AG20443 (cell line): ENCODE data around the gene EPB41L2.

ENCODE experiments used
- DNase-seq: peaks from one replicate; pipeline ENCODE4 v3.0.0; 2012; ENCODE audit warnings: low spot score, mixed read lengths

The EPB41L2 gene

DNA sequence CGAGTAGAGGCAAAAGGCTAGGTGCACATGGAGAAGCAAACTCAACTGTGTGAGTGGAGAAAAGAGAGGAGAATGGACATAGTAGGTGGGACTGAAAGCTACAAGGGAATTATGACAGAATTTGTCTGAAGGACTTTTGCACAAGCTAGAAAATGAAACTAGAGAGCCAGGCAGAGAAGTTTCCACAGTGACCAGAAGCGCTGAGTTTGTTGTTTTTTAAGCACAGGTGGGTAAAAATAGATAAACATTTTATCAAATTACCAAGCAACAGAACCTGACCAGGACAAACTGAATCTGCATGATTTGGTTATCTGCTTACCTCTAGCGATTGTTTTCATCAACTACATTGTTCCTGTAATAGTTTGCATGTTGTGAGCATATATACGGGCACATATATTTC is 197.3 kb downstream of the EPB41L2 start:
- no peak for DNase-seq

DNA sequence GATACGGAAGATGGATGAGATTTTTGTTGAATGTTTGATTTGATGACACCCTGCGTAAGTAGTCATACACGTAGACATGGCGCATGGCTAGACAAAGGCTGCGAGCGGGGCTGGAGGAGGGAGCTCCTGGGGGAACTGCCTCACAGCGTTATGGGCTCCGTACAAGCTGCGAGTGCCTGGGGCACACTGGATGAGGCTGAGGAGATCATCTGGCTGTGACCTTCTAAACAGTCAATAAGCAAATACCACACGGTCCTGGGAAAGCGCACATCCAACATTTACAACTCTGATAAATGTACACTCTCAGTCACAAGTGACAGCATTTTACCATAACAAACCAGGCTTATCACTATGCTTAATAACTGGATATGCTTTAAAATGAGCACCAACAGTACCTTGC is 198.7 kb downstream of the EPB41L2 start:
- DNase-seq: no peak

DNA sequence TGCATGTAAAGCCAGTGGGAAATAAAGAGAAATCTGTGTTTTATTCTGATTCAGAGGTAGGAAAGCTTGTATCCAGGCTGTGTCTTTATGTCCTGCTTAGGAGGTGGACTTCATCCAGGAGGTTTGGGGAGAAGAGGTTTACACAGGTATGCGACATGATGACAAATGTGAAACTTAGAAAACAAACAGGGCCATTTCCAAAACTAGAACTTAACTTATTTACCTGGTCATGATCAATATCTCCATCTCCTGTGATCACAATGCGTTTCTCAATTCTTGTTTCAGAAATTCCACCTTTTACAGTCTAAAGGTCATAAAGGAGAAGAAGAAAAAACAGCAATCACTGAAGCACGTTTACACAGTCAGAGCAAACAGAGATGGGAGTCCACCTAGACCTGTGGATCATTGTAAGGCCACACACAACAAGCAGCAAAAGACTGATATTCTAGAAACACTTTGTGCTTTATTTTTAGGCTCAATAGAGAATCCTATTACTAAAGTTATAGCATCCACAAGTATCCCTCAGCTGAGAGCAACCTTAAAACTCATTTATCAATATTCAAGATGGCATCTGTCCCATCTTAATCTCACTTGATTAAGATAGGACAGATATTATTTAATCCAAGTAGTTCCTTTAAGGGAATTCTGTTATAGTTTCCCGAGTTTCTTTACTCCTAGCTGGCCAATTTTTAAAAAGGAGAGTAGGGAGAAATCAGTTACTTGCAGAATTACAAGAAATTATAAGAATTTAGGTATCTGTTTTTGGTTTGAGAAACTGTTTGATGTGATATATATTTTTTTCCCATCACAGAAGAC is 199.4 kb downstream of the EPB41L2 start:
- DNase-seq: no peak

DNA sequence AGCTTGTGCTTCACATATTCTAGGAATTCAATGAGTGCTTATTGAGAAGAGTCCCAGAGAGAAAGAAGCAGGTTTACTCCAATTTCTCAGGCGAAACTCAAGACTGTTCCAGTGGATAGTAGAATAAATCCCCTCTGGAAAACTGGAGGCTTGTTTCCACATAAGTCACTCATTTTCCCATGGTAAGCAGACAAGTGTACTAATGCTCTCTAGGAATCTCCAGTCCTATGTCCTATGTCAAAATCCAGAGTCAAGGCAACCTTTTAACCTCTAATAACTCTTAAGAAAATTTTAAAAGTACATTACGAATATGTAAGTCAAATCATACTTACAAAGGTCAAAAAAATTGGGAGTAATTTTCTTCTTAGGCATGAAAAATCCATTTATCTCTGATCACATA is 200.7 kb downstream of the EPB41L2 start:
- no peak for DNase-seq

DNA sequence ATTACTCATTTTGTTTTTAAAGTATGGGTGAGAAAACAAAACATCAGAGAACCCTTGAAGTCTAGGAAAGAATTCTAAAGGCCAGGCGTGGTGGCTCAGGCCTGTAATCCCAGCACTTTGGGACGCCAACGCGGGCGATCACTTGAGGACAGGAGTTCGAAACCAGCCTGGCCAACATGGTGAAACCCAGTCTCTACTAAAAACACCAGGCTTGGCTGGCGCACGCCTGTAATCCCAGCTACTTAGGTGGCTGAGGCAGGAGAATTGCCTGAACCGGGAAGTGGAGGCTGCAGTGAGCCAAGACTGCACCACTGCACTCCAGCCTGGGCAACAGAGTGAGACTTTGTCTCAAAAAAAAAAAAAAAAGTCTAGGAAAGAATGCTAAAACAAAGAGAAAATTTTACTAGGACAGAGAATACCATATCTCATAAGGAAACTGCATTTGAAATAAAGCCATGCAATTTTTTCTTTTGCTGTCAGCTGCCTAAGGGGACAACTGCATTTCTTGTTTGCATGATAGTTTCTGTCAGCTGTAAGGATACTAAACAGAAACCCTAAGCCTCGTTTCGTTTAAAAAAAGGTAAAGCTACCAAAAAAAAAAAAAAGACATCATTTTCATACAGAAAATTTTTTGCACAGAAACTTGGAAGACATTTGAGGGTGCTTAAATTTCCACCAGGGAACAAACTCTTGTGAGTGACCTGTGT is 203.7 kb downstream of the EPB41L2 start:
- no peak for DNase-seq

DNA sequence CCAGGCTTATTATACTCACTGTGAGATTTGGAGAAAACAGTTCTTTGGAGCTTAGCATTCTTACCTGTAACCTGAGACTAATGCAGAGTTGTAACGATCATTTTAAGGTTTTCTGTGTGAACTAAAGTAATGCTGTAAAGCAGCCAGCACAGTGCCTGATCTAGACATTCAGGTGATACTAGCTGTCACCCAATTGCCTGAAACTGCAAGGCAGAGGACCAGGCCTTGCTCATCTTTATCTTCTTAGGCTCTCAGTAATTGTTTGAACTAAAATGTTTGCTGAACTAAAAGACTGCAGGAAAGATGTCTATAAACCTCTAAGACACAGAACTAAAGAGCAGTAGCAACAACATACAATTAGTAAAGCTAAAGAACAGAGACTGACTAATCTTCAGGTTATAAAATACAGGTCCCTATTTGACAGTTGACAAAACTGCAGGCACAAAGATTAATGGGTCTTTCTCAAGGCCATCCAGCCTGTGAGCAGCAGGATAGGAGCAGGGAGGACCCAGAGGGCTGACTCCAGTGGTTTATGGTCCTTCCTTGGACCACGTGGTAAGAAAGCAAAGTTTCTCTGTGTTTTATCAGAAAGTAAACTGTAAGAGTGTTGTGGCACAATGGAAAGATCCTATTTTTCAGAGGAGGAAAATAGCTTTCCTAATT is 204.4 kb downstream of the EPB41L2 start:
- no peak for DNase-seq

DNA sequence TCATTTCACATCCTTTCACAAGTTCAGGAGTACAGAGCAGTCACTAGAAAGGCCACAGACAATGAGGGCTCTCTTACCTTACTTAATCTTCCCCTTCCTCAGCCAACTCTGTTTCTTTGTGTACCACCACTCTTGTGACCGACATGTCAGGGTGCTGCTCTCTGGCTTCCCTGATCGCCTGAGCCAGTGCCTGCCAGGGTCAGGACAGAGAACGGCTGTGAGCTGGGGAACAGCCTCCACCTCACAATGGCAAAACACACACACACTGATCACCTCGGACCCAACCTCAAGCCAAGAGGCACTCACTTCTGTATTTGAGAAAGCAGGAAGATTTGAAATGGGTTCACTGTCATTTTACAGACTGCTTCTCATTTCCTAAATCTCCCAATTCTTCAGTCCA is 205.0 kb downstream of the EPB41L2 start:
- no peak for DNase-seq

DNA sequence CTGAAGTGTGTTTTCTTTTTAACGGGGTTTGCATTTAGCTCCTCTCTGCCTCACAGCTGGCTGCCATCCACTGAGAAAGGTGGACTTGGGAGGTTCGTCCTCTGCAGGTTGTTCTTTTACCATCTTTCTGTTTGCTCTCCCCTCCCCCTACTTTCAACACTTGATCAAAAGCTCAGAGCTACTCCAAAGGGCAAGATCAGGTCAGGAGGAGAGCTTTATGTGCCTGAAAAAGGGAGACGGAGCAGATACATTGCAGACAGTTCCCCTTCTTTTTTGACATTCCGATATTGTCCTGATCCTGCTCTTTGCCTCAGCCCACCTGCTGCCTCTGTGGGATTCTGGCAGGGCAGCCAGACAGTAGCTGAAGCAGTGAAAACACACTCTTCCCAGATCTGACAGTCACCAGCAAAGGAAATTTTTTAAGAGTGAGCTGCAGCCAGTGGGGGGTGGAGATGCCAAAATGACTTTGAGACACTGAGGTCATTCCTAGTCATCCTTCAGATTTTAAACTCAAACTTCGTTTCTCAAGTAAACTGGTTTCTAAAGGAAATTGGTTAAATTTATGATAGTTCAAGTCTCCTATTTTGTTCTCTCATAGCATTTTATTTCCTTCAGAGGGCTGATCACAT is 209.4 kb downstream of the EPB41L2 start:
- DNase-seq: peak; percentile 79

DNA sequence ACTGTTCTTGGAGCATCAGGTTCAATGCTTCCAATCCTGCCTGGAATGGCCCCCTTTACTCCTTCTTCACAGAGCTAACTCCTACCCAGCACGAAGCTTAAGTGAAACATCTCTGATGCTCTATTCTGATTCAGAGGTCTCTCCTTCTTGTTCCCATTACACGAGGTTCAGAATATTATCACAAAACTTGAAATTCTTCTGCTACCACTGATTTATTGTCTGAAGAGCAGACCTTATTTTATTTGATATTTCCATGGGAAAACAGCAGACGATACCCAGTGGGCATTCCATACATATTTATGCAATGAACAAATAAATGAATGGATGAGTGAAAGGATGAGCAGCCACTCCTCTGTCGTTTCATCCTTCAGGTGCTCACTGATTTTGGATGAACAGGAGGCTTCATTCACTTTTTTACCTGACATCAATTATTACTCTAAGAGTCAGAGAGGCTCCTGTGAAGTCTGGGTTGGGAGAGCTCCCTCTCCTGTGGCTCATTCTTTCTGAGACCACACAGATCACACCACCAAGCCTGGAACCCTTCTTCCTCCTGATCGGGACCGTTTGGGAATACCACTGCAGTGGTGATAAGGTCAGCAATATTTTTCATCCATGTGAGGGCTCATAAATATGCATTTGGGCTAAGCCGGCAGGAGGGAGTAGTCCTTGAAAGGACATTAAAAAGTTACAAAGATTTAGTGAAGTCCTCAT is 210.0 kb downstream of the EPB41L2 start:
- DNase-seq: no peak

DNA sequence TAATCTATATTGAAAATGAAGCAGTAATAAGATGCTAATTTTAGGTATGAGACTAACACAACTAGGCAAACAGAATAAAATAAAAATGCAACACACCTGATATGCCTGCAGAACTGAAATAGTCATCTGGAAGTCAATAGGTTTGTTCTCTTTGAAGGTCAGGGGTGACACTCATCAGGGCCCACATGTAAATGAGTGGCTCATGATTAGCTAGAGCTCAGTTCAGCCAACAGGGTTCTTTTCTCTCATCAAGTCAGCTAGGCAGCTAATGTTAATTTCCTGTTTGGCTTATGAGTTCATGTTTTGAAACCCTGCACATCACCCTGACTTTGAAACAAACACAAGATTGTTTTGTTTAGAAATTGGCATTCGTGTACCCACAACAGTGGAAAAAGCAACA is 212.0 kb downstream of the EPB41L2 start:
- DNase-seq: no peak

DNA sequence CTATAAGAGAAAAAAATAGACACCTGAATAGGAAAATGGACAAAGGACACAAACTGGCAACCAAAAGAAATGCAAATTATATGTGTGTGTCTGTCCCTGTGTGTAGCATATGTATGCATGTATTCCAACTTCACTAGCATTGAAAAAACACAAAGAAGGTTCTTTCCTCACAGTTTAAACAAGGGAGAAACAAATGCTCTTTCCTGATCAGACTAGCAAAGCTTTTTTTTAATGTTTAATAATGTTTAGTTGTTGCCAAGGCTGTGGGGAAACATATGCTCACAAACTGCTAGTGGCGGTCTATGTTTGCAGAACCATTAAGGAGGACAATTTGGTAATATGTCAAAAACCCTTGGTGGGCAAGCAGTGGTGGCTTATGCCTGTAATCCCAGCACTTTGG is 213.5 kb downstream of the EPB41L2 start:
- no peak for DNase-seq

DNA sequence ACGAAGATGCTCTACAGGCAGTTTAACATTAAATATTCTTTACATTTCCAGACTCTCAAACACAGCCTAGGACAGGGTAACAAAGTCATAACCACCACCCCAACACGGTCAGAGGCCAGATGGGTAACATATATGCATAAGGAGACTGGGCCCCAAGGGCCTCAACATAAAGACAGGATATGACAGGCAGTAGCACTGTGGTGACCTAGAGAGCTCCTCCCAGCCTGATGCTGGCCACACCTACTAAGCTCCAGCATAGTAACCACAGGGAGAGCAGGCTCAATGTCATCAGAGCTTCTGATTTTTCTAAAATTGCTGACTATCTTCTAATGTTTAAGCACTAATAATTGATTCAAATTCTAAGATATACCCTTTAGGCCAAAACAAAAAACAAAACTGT is 214.1 kb downstream of the EPB41L2 start:
- no peak for DNase-seq

DNA sequence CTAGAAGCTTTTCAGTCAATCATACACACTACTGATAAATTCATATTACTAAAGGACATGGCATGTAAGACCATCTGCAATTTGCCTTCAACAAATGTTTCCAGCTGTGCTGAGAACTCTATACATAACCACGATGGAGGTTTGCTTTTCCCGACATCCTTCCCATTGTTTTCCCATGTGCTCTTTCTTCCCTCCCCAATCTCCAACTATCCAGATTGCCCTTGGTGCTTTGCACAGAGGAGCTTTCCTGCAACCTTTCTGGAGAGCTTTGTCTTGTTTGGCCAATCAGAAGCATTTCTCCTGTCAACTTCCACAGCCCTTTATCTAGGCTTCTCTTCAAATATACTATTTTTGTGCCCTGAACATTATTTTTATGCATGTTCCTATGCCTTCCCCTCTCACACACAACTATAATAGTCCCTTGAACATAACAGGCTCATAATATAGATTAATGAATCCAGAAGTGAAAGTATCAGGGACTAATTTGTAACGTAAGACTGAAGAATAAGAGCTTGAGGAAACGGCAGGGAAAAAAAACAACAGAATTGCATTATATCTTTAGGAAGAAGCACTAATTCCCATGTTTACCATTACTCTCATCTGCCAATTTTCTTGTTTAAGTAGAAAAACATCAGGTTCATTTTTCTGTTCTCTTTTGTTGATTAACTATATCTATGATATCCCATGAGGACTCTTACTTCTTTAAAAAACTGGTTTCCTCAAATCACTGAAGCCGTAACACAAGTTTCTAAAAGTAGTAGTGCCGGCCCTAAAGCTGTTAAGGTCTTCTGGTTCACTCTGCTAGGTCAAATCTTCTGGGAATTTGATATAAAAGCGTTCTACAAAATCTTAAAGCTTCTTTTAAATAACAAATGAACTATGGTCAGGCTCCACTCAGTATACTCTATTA is 215.8 kb downstream of the EPB41L2 start:
- no peak for DNase-seq

DNA sequence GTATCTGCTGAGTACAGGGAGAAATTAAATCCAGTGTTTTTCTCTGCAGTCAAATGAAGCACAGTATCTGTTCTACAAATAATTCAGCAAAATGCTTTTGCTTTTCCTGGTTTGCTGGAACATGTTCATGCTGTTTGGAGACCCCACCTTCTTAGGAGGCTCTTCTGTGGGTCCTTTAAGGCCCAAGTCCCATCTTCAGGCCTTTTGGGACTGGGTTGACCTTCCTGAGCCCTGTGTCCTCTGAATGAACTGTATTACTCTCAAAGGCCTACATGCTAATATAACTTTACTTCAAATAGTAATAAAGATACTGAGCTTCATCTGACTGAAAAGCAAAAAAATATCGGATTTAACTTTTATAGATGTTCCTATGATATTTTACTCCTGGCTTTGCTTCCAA is 216.5 kb downstream of the EPB41L2 start:
- DNase-seq: no peak

DNA sequence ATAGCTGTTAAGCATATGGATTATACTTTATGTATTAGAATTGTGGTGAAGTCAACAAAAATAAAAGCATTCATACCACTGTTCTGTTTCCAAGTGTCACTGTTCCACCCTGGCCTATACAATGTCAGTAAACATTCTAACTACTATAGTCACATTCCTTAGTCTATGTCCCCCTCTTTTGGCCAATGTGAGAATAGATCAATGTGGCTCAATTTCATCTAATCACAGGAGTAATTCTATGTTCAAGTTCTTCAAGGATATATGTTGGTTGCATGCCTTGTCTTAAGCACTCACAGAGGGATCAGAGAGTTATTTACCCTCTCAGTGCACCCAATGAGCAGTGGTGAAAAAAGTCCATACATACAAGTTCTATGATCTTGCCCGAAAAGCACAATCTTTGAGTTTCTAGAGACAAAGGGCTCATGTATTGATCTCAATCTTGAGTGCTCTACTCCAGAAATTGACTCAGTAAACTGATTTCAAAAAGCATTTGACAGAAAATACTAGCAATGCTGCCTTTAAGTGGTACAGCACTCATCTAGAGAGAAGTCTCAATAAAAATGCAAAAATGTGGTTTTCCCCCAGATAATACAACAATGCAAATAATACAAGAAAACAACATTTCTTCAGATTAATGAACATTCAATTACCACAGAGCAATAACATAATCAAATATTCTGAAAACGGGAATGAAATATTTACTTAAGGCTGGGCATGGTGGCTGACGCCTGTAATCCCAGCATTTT is 219.3 kb downstream of the EPB41L2 start:
- peak; percentile 47 for DNase-seq

DNA sequence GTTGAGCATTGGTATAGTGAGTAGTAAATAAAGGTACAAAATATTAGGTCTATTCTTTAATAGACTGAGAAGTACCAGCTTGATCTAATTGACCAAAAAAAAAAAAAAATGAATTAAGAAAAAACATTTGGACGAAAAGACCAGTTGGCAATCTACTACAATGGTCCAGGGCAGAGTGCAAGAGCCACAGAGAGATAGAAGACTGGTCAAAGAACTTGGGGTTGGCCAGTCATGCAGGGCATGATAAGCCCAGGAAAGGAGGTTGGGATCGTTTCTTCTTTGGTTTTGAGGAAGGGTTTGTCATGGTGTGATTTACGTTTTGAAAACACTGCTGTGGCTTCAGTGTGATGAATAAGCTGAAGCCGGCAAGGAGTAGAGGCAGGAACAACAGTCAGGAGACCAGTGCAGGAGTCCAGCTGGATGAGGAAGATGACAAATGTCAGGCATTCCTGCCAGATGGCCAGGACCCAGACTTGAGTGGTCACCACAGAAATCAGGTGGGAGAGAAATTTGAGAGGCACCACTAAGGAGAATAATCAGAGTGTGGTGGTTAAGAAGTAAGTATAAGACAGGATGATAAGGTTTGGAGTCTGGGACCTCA is 221.8 kb downstream of the EPB41L2 start:
- DNase-seq: no peak

DNA sequence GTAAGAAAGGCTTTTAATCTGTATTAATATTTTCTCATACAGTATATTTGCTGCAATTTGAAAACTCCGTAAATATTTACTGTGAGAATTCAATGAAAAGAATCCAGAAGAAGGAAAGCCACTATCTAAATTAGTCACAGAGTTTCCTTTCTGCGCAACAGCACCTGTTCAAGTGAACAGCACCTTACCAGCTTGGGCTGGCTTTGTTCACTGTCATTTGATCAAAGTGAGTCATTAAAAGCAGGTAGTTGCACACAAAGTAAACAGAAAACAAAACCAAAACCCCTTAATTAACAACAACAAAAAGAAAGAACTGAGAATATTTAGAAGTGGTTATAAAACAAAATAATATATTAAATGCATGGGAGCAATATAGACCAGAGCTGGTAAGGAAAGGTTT is 223.0 kb downstream of the EPB41L2 start:
- DNase-seq: no peak

DNA sequence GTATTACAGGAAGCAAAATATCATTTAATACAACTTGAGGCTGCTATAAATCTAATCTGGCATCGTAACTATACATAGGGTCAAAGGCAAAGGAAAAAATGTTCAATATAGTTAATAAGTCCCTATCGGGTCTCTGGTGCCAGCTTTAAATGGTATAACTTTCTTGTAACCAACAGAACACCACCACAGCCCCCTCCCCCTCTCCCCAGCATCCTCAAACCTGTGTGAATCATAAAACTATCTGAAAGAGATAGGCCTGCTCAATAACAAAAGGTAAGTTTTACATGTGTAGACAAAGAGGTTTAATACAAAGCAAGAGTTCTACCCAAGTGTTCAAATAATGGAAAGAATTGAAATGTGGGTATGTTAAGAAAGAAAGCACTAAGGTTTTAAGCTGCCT is 223.7 kb downstream of the EPB41L2 start:
- DNase-seq: no peak

DNA sequence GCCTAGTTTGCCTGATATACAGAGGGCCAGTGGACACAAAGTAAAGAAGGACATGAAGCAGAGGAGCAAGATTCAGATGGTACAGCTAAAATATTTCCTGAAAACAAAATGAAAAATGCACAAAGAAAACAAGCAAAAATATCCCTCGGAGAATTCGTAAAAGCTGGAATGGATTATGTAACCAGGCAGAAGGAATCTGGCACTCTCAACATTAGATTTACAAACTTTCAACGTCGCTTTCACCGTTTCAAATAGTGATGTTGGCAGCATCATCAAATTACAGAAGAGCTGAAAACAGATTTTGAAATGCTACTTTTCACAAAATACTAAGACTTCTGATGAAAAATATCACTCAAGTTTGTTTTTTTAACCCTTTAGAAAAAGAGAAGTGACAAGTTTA is 224.1 kb downstream of the EPB41L2 start:
- DNase-seq: no peak
